Uterus (tissue), 4 donors: ENCODE results near the gene AMDHD1. TPM values are rescaled to one million over a fixed set of nuclear protein-coding genes. Genes with fewer than 3 reads are reported as not detected.

ENCODE experiments used
- DNase-seq, 2 donors: peaks; one replicate each; pipeline ENCODE4 v3.0.0-alpha.2; 2019 to 2020
- H3K27ac ChIP-seq, 2 donors: fragments of 200-600 bp; sonication (generic); 1 replicate in 1 of 2; 2 replicates in 1 of 2; pipeline ENCODE4 v1.5.1; 2016 to 2018
- H3K27me3 ChIP-seq, 2 donors: fragments of 200-600 bp; sonication (generic); one replicate each; pipeline ENCODE4 v1.5.1; 2018 to 2019; ENCODE audit warnings: control low read depth in 1 of 2
- H3K36me3 ChIP-seq, 2 donors: fragments of 200-600 bp; sonication (generic); one replicate each; pipeline ENCODE4 v1.5.1; 2019; ENCODE audit warnings: control low read depth in 1 of 2
- H3K4me1 ChIP-seq, 2 donors: fragments of 200-600 bp; sonication (generic); one replicate each; pipeline ENCODE4 v1.5.1; 2018 to 2019; ENCODE audit warnings: control low read depth in 1 of 2
- H3K4me3 ChIP-seq, 2 donors: fragments of 200-600 bp; sonication (generic); 1 replicate in 1 of 2; 2 replicates in 1 of 2; pipeline ENCODE4 v1.5.1; 2018 to 2019; ENCODE audit warnings: mild to moderate bottlenecking in 1 of 2
- H3K9me3 ChIP-seq, 2 donors: fragments of 200-600 bp; sonication (generic); one replicate each; pipeline ENCODE4 v1.5.1; 2019; ENCODE audit warnings: control low read depth in 1 of 2
- POLR2A ChIP-seq, 2 donors: fragments of 450-650 bp; IDR thresholded peaks; one replicate each; pipeline ENCODE4 v1.6.1; 2016; ENCODE audit warnings: antibody characterized with exemption in 2 of 2, mild to moderate bottlenecking in 1 of 2, moderate library complexity in 1 of 2
- intact Hi-C: fragments of 100-400 bp; cut with DNase I; formaldehyde crosslinking; loops from one replicate; pipeline ENCODE4 v1.15.1; 2023; ENCODE audit warnings: low total_unique reads
- total RNA-seq, 4 donors: library from RNA; depleted of rRNA in 3 of 4; stranded (reverse); fragments of >200 nt in 3 of 4; gene quantifications; one replicate each; pipeline versions ENCODE4 v1.1.0 to v1.2.4, GENCODE V29; 2014 to 2023
- TF ChIP-seq, protein P1 (sequence below), 4 experiments: fragments of 200-600 bp in 2 of 4; fragments of 450-650 bp in 2 of 4; sonication (generic) in 2 of 4; IDR thresholded peaks; one replicate each; pipeline ENCODE4 v1.5.1; 2016 to 2019; ENCODE audit warnings: antibody characterized with exemption in 4 of 4, mild to moderate bottlenecking in 2 of 4, moderate library complexity in 1 of 4
- donor health status: DM: yes; HTN: yes; CAD: no.

The AMDHD1 gene
- total RNA-seq, 4 donors from 2014 or later: 0.26 to 1.8 (median 1.1) TPM; not detected in 1

- Histone ChIP-seq H3K27ac (no peak overlapping the region), H3K4me1 (no peaks in the 10 kb centered on the region), H3K9me3 (no peaks in the 10 kb centered on the region), H3K4me3 (no peak overlapping the region), H3K27me3 (no peaks in the 10 kb centered on the region), H3K36me3 (no peaks in the 10 kb centered on the region)
- DNase-seq: no peak
- TF ChIP-seq, protein P1, sequence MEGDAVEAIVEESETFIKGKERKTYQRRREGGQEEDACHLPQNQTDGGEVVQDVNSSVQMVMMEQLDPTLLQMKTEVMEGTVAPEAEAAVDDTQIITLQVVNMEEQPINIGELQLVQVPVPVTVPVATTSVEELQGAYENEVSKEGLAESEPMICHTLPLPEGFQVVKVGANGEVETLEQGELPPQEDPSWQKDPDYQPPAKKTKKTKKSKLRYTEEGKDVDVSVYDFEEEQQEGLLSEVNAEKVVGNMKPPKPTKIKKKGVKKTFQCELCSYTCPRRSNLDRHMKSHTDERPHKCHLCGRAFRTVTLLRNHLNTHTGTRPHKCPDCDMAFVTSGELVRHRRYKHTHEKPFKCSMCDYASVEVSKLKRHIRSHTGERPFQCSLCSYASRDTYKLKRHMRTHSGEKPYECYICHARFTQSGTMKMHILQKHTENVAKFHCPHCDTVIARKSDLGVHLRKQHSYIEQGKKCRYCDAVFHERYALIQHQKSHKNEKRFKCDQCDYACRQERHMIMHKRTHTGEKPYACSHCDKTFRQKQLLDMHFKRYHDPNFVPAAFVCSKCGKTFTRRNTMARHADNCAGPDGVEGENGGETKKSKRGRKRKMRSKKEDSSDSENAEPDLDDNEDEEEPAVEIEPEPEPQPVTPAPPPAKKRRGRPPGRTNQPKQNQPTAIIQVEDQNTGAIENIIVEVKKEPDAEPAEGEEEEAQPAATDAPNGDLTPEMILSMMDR (IDR thresholded peaks at IDR 0.05): no peak
- no peak for TF ChIP-seq POLR2A (IDR thresholded peaks at IDR 0.05)
- intact Hi-C loops: no loop called here
Measured at GRCh38 chr12:95978351-95978750, 35.2 kb downstream of the AMDHD1 start.

GRCh38 chr12:95978774-95979173 is 35.6 kb downstream of the AMDHD1 start:
- Histone ChIP-seq H3K4me3 (no peak overlapping the region), H3K27ac (no peak overlapping the region), H3K9me3 (no peaks in the 10 kb centered on the region), H3K4me1 (no peaks in the 10 kb centered on the region), H3K27me3 (no peaks in the 10 kb centered on the region), H3K36me3 (no peaks in the 10 kb centered on the region)
- DNase-seq: no peak
- no peak for TF ChIP-seq POLR2A (IDR thresholded peaks at IDR 0.05)
- intact Hi-C loops: no loop called here

- intact Hi-C loops: no loop called here
Measured at GRCh38 chr12:95980437-95980836, 37.3 kb downstream of the AMDHD1 start.

GRCh38 chr12:95982602-95983001 is 39.5 kb downstream of the AMDHD1 start:
- no peaks in the 10 kb centered on the region for H3K27me3 ChIP-seq
- TF ChIP-seq, protein P1 (IDR thresholded peaks at IDR 0.05): no peak
- no peak for TF ChIP-seq POLR2A (IDR thresholded peaks at IDR 0.05)
- intact Hi-C loops: no loop called here
- no peak overlapping the region for H3K27ac ChIP-seq
- DNase-seq: no peak
- no peaks in the 10 kb centered on the region for H3K36me3 ChIP-seq
- H3K9me3 ChIP-seq: no peaks in the 10 kb centered on the region
- no peaks in the 10 kb centered on the region for H3K4me1 ChIP-seq
- no peak overlapping the region for H3K4me3 ChIP-seq

More at GRCh38 chr12:95980437-95980836, 37.3 kb downstream of the AMDHD1 start:
- Histone ChIP-seq H3K4me1 (no peaks in the 10 kb centered on the region), H3K36me3 (no peaks in the 10 kb centered on the region), H3K4me3 (no peak overlapping the region), H3K27me3 (no peaks in the 10 kb centered on the region), H3K9me3 (no peaks in the 10 kb centered on the region), H3K27ac (no peak overlapping the region)
- DNase-seq: no peak
- TF ChIP-seq, protein P1 (IDR thresholded peaks at IDR 0.05): no peak
- TF ChIP-seq POLR2A (IDR thresholded peaks at IDR 0.05): no peak

DNA sequence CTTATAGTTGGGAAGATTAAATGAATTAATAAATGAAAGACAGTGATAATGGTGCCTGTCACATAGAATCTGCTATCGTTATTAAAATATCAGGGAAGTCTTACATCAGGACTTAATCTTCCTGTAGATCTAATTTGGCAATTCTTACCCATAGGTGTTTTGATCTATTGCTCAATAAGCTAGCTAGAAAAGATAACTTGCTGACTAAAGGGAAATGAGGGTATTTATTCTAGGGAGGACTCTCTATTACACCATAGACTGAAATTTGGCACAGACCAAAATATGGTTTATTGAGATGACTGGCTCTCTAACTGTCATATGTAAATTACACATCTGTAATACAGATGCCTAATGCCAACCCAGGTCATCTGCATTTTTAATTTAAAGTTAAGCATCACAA is 41.6 kb downstream of the AMDHD1 start:
- DNase-seq: no peak
- H3K4me3 ChIP-seq: no peak overlapping the region
- no peaks in the 10 kb centered on the region for H3K27me3 ChIP-seq
- H3K4me1 ChIP-seq: no peaks in the 10 kb centered on the region
- intact Hi-C loops: no loop called here
- H3K27ac ChIP-seq: no peak overlapping the region
- no peaks in the 10 kb centered on the region for H3K36me3 ChIP-seq
- H3K9me3 ChIP-seq: no peaks in the 10 kb centered on the region
- TF ChIP-seq, protein P1 (IDR thresholded peaks at IDR 0.05): no peak
- TF ChIP-seq POLR2A (IDR thresholded peaks at IDR 0.05): no peak
